GM18861 (cell line): ENCODE results near the gene ACTN4.

Experiments used
- ATAC-seq: cut with Tn5 transposase; IDR thresholded peaks from one replicate; pipeline ENCODE4 v1.9.1; 2021; ENCODE audit not compliant: unreplicated experiment

The ACTN4 gene

GRCh38 chr19:38635483-38636399, 11.7 kb upstream of the ACTN4 start:
- ATAC-seq: no peak

GRCh38 chr19:38638461-38638860, 9.0 kb upstream of the ACTN4 start:
- ATAC-seq: no peak

DNA sequence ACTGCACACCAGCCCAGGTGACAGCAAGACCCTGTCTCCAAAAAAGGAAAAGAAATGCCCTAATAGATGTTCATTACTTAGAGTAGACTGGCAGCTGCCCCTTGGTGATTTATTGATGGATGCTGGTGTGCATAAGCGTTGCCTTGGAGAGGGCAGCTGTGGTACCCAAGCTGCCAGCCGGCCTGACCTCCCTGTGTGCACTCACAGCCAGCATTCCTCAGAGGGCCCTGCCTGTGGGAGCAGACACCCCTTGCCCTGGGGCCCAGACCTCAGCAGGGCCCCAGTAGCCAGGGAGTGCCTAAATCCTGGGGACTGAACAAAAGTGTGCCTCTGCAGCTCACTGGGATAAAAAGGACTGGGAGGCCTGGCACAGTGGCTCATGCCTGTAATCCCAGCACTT, 7.8 kb upstream of the ACTN4 start:
- no peak for ATAC-seq

- ATAC-seq: no peak
These were observed 7.1 kb upstream of the ACTN4 start for GRCh38 chr19:38640368-38640767.

- ATAC-seq: no peak
These were observed 5.3 kb upstream of the ACTN4 start for GRCh38 chr19:38642176-38642575.

DNA sequence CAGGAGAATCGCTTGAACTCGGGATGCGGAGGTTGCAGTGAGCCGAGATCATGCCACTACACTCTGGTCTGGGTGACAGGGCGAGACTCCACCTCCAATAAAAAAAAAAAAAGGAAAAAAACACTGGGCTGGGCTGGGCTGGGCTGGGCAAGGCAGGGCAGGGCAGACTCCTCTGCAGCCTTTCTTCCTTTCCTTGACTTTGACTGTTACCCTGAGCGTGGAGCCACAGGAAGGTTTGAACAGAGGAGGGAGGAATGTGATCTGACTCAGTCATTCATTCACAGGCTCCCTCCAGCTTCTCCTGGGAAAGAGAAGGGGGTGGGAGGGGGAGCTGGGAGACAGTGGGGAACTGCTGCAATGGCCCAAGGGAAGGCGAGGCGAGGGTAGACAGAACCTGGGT, 2.7 kb upstream of the ACTN4 start:
- ATAC-seq: no peak

GRCh38 chr19:38647966-38648768, 718 bp downstream of the ACTN4 start:
- ATAC-seq: no peak

DNA sequence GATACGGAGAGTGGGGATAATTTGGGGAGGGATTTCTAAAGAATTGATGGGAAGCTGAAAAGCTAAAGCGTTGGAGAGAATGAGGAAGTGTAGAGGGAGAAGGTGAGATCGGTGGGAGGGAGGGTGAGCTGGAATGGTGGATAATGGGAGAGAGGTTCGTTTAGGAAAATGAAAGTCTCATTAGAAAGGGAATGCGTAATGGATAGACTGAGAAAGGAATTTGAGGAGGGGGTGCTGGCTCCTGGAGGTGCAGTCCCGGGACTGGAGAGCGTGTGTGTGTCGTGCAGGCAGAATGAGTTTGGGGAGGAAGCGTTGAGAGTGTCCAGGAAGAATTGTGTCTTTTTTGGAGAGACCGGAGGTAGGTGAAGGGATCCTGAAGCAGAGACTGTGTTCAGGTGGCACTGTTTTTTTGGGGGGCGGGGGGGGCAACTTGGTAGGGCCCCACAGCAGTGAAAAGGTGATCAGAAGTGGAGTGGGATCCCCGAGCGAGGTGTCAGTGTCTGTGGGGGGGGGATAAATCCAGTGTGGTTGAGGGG, 1.4 kb downstream of the ACTN4 start:
- ATAC-seq: no peak

- no peak for ATAC-seq
These were observed 2.1 kb downstream of the ACTN4 start for GRCh38 chr19:38649305-38650171.

DNA sequence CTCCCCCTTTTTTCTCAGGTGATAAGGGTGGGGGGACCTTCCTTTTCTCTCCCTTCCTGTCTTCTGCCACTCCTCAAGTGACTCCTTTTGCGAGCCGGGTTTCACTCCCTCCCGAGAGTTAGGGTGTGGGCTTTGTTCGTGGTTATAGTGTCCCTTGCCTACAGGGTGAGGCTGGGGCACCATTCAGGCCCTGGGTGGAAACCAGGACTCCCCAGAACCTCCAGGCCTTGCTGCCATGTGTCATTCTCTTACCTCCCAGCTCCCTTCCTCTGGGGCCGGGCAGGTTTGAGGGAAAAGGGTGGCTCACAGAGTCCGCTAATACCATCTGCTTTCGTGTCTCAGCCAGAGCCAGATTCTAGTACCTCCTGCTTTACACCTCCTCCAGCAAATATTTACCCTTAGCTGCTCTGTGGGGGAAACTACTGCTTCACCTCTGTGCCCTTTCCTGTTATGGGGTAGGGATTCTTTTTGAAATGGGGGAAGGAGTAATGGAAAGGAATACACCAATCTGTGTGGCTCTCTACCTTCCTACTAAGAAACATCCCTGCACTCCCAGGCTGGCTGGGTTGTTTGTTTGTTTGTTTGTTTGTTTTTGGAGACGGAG, 2.8 kb downstream of the ACTN4 start:
- no peak for ATAC-seq

GRCh38 chr19:38650911-38651584, 3.6 kb downstream of the ACTN4 start:
- no peak for ATAC-seq

DNA sequence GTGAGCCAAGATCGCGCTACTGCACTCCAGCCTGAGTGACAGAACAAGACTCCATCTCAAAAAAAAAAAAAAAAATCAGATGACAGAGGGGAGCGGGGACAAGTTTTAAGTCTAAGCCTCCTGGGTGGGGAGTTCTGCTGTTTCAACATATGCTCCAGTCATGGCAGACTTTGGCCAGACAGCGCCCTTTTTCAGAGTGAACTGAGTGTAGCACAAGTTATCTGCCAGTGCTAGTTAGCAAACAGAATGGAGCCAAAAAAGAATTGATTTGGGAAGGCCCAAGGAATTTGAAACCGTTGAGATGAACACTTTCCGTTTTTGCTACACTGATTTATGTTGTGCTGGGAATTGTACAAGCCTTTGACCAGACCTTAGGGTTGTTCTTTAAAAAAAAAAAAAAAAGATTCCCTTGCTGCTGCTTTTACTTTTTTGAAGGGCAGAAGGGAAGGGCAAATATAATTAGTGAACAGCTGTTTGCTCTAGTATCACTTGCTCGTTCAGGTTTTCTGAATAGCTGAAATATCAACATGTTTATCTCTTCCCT, 5.7 kb downstream of the ACTN4 start:
- no peak for ATAC-seq

DNA sequence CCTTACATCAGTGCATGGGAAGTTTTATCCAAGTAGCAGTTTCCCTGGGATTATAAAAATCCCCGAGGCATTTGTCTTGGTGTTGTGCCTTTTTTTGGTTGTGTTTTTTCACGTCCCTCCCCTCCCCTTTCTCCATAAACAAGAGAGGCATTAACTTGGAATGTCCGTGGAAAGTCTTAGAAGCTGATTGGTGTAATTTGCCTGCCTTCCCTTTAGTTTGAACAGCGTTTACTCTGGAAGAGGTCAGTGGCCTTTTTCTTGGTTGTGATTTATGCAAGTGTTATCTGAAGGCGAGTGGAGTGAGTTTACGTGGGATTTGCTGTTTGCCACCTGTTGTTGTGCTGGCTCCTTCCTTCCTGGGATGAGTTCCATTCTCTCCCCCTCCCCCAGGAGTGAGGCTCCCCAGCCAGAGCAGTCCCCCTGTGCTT, 7.2 kb downstream of the ACTN4 start:
- ATAC-seq: no peak

GRCh38 chr19:38655148-38655824, 7.8 kb downstream of the ACTN4 start:
- no peak for ATAC-seq

GRCh38 chr19:38656171-38656981, 8.9 kb downstream of the ACTN4 start:
- ATAC-seq: no peak

DNA sequence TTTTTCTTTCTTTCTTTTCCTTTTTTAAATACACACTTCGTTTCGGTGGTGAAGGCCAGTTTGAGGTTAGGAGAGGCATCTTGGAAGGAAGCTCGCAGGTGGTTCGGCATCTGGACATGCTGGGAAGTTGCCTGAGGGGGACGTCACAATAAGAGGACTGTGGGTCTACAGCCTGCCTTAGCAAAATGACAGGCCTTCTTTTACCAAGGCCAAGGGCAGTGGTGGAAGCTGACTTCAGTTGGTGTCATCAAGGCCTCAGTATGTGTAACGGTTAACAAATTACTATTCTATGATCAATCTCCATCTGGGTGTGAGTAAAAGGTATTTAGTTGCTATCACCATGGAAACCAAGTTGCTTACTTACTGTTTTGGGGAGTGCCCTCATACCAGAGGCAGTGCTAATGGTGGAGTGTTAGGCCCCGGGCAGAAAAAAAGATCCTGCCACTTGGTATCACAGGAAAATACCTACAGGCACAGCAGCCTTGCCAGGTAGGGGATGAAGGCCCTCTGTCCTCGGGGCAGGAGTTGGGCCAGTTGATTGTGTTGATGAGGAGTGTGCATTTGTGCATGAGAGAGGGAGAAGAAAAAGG, 10.3 kb downstream of the ACTN4 start:
- no peak for ATAC-seq

DNA sequence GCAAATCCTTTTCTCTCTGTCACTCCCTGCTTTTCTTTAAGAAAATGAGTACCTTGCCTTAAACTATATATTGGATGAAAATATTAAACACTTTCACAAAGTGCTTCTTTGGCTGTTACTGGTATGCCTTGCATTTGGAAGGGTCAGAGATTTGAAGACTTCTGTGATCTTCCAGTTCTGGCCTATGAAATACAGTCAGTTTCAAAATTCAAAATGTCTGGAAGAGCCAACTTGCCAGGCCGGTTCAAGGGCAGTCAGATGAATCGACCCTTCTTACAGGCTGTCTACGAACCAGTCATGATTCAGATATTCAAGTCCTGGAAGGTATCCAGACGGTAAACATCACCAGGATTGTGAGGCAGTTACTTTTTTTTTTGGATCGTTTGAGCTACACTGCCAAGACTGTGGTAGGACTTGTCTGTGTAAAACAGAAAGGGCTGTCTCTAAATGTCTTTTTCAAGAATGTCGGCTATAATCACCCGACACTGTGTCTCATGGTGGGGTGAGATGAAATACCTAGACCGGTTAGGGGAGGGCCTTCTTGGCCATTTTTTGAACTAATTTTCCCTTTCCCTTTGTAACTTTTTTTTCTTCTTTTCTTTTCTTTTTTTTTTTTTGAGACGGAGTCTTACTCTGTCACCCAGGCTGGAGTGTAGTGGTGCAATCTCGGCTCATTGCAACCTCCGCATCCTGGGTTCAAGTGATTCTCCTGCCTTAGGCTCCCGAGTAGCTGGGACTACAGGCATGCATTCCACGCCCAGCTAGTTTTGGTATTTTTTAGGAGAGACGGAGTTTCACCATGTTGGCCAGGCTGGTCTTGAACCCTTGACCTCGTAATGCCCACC, 11.2 kb downstream of the ACTN4 start:
- no peak for ATAC-seq
